Measurements from ENCODE around the gene DGKZ. TPM values are rescaled to one million over a fixed set of nuclear protein-coding genes. Genes with fewer than 3 reads are reported as not detected.

DGKZ gene
- total RNA-seq, 2 donors from 2014 or later: 79.4 to 86.4 TPM

GRCh38 chr11:46339816-46340215, 7.4 kb upstream of the DGKZ start:
- H3K27ac ChIP-seq: no peak overlapping the region

GRCh38 chr11:46341454-46341853, 5.8 kb upstream of the DGKZ start:
- H3K27me3 ChIP-seq: no peaks in the 10 kb centered on the region

More at GRCh38 chr11:46339816-46340215, 7.4 kb upstream of the DGKZ start:
- no peaks in the 10 kb centered on the region for H3K36me3 ChIP-seq (replicated peaks in 1 of 2; ENCODE audit: insufficient read depth in 1 of 2, low read depth in 2 of 2)
- intact Hi-C loops (cut with DNase I): no loop called here
- no peak for DNase-seq
- no peaks in the 10 kb centered on the region for H3K27me3 ChIP-seq
- H3K4me1 ChIP-seq: peaks cover 23% of the 10 kb centered on the region
- H3K9me3 ChIP-seq: no peaks in the 10 kb centered on the region
- ATAC-seq: no peak
- no peak overlapping the region for H3K4me3 ChIP-seq
- no peak for TF ChIP-seq POLR2A (IDR thresholded peaks at IDR 0.05)
- TF ChIP-seq CTCF (IDR thresholded peaks at IDR 0.05): no peak
- WGBS, 2 donors: 81 to 83% methylated on average over 2 of the region's 2 CpGs

GRCh38 chr11:46342239-46342638, 5.0 kb upstream of the DGKZ start:
- no peak for ATAC-seq
- 54 to 68% methylated on average over 4 to 5 of the region's 5 CpGs for WGBS, 2 donors

More at GRCh38 chr11:46341454-46341853, 5.8 kb upstream of the DGKZ start:
- Histone ChIP-seq H3K4me3 (no peak overlapping the region), H3K4me1 (peaks cover 23% of the 10 kb centered on the region), H3K36me3 (replicated peaks in 1 of 2; ENCODE audit: insufficient read depth in 1 of 2, low read depth in 2 of 2) (no peaks in the 10 kb centered on the region), H3K9me3 (no peaks in the 10 kb centered on the region), H3K27ac (no peak overlapping the region)
- WGBS, 2 donors: 93 to 94% methylated on average over 3 of the region's 3 CpGs
- ATAC-seq (no peak), DNase-seq (no peak)
- intact Hi-C loops (cut with DNase I): no loop called here
- TF ChIP-seq POLR2A (IDR thresholded peaks at IDR 0.05) (no peak), CTCF (IDR thresholded peaks at IDR 0.05) (no peak)

GRCh38 chr11:46343520-46343919, 3.7 kb upstream of the DGKZ start:
- no peak for DNase-seq
- Histone ChIP-seq H3K4me1 (peaks cover 33% of the 10 kb centered on the region), H3K27me3 (no peaks in the 10 kb centered on the region), H3K9me3 (no peaks in the 10 kb centered on the region), H3K36me3 (replicated peaks in 1 of 2; ENCODE audit: insufficient read depth in 1 of 2, low read depth in 2 of 2) (no peaks in the 10 kb centered on the region), H3K27ac (no peak overlapping the region), H3K4me3 (no peak overlapping the region)
- TF ChIP-seq CTCF (IDR thresholded peaks at IDR 0.05) (no peak), POLR2A (IDR thresholded peaks at IDR 0.05) (no peak)
- no peak for ATAC-seq
- intact Hi-C loops (cut with DNase I): no loop called here
- WGBS, 2 donors: 49 to 61% methylated on average over 3 of the region's 3 CpGs

More at GRCh38 chr11:46342239-46342638, 5.0 kb upstream of the DGKZ start:
- peaks cover 30% of the 10 kb centered on the region for H3K4me1 ChIP-seq
- DNase-seq: no peak
- intact Hi-C loops (cut with DNase I): no loop called here
- H3K27ac ChIP-seq: no peak overlapping the region
- TF ChIP-seq CTCF (IDR thresholded peaks at IDR 0.05) (no peak), POLR2A (IDR thresholded peaks at IDR 0.05) (no peak)
- no peaks in the 10 kb centered on the region for H3K36me3 ChIP-seq (replicated peaks in 1 of 2; ENCODE audit: insufficient read depth in 1 of 2, low read depth in 2 of 2)
- no peaks in the 10 kb centered on the region for H3K27me3 ChIP-seq
- no peak overlapping the region for H3K4me3 ChIP-seq
- H3K9me3 ChIP-seq: no peaks in the 10 kb centered on the region

- ATAC-seq (no peak), DNase-seq (peak in 1 of 4 donors; percentile 62)
Observed at GRCh38 chr11:46345131-46345597, 2.1 kb upstream of the DGKZ start.

More at GRCh38 chr11:46345131-46345597, 2.1 kb upstream of the DGKZ start:
- Histone ChIP-seq H3K36me3 (replicated peaks in 1 of 2; ENCODE audit: insufficient read depth in 1 of 2, low read depth in 2 of 2) (no peaks in the 10 kb centered on the region), H3K27ac (peak overlapping the region in 2 of 4 donors; percentile 31 to 56), H3K4me3 (no peak overlapping the region), H3K27me3 (no peaks in the 10 kb centered on the region), H3K9me3 (no peaks in the 10 kb centered on the region), H3K4me1 (peaks cover 39% of the 10 kb centered on the region)
- intact Hi-C loops (cut with DNase I): no loop called here
- TF ChIP-seq CTCF (IDR thresholded peaks at IDR 0.05) (no peak), POLR2A (IDR thresholded peaks at IDR 0.05) (peak in 2 of 3 donors; percentile 38 to 56)
- 55 to 72% methylated on average over 12 to 20 of the region's 20 CpGs for WGBS, 2 donors
